ENCODE results near the gene DSG4.

- TF ChIP-seq CTCF (IDR thresholded peaks at IDR 0.05) (no peak), EZH2phosphoT487 (IDR thresholded peaks at IDR 0.05) (no peak)
Observed at GRCh38 chr18:31420524-31420923, 43.9 kb downstream of the DSG4 start.
